ENCODE data around the gene MEFV.
"Not testable (repeated sequence)": the region's sequence is repeated elsewhere in the genome, so short reads cannot be mapped to it uniquely, and the experiment has no call there.

Gene MEFV

DNA sequence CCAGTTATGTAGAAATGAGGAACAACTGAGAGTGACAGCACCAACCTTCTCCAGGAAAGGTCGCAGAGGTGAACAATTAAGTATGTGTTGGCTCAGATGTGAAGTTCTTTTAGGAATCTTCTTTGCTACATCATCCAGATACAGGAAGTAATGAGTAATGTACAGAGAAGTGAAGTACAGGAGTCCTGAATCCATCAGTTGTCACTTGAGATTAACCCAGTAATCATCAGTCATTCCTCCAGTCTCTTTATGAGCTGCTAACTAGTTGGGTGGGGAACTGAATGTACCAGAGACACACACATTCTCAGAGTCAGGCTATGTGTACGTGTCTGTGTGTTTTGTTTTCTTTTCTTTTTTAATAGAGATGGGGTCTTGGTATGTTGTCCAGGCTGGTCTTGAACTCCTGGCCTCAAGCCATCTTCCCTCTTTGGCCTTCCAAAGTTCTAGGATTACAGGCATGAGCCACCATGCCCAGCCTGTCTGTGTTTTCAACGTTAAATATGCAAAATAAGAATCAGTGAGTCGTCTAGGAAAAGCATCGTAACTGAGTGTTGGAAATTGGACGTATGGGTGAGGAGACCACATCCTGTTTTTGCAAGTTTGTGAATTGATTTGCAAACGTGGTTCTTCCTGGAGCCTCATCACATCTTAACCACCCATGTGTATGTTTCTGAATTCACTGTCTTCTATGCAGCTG is 41.4 kb downstream of the MEFV start:
- DNase-seq: peak; percentile 30 to 40

DNA sequence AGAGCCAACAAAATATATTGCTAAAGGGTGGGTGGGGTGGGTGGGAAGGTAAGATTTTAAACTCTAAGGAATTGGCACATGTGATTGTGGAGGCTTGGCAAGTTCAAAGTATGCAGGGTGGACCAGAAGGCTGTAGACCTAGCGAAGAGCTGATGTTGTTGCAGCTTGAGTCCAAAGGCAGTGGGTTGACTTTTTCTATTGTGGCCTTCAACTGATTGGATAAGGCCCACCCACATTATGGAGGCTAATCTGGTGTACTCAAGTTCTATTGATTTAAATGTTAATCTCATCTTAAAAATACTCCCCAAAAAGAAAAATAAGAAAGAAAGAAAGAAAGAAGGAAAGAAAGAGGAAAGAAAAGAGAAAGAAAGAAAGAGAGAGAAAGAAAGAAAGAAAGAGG is 43.9 kb downstream of the MEFV start:
- DNase-seq: no peak

DNA sequence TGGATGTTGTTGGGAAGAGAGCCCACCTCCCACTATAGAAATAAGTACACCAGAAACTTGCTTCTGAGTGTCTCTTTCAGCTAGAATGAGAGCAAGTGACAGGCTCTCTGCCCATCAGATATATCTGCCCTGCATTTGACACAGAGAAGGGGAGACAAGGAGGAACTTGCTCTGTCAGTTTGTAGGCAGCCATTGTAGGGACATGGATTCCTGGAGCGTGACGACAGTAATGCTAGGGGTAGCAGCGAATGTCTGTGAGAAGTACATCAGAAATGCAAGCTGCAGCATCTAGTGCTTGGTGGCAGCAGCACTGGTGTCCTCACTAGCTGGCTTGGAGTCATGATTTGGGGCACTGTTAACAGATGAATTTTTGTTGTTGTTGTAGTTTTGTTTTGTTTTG is 44.4 kb downstream of the MEFV start:
- no peak for DNase-seq

DNA sequence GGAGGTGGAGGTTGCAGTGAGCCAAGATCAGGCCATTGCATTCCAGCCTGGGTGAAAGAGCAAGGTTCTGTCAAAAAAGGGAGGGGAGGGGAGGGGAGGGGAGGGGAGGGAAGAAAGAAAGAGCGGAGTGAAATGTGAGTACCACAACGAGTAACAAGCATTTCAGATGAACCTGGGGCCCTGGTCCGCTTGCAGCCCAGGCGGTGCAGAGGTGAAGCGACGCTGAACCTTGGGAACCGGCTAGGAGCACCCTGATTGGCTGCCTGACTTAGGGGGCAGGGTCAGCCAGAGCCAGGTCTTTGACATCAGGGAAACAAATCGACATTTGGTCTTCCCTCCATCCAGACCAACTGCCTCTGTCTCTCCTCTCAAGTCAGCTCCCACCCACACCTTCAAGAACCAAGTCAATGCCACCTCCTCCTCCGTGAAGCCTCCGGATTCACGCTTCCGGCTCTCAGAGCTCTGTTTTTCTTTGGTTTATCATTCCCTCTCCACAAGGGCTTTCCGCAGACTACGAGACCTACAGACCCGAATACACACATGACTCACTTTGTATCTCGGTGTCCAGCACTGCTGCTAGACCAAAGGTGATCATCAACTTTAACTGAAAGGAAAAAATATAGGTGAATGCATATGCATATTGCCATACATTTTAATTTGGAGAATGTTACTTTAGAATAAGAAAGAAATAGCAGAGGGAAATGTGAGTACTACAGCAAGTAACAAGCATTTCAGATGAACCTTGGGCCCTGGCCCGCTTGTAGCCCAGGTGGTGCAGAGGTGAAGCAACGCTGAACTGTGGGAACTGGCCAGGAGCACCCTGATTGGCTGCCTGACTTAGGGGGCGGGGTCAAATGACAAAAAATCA is 49.1 kb downstream of the MEFV start:
- no peak for DNase-seq

DNA sequence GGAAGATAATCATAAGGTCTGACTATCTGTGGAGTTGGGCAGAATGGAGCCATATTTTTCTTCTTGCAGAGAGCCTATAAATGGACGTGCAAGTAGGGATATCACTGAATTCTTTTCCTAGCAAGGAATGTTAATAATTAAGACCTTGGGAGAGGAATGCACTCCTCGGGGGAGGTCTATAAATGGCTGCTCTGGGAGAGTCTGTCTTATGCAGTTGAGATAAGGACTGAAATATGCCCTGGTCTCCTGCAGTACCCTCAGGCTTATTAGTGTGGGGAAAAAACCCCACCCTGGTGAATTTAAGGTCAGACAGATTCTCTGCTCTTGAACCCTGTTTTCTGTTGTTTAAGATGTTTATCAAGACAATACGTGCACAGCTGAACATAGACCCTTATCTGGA is 50.5 kb downstream of the MEFV start:
- not testable (repeated sequence) for DNase-seq

DNA sequence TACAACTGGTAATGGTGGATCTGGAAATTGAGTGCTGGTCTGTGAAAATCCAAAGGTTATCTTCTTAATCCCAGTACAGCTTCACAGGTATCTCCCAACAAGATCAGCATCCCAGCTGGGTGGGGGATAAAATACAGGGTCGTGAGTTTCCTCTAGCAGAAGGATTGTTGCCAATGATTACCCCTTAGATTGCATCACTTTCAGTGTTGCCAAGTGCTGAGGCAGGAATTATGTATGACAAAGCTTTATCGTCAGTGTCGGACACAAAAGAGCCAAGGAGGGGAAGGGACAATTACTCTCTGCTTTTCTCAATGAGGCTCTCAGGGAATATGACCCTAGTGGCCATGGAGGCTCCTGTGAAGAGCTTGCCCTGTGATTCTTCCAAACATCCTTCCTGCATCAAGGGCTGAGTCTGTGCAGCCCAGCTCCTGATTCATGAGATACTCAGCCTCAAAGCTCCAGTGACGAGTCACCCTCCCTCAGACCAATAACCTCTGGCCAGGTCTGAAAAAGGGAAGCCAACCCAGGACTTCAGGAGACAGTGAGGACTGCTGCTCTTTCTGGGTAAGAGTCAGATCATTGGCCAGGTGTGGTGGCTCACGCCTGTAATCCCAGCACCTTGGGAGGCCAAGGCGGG is 53.4 kb downstream of the MEFV start:
- DNase-seq: no peak

DNA sequence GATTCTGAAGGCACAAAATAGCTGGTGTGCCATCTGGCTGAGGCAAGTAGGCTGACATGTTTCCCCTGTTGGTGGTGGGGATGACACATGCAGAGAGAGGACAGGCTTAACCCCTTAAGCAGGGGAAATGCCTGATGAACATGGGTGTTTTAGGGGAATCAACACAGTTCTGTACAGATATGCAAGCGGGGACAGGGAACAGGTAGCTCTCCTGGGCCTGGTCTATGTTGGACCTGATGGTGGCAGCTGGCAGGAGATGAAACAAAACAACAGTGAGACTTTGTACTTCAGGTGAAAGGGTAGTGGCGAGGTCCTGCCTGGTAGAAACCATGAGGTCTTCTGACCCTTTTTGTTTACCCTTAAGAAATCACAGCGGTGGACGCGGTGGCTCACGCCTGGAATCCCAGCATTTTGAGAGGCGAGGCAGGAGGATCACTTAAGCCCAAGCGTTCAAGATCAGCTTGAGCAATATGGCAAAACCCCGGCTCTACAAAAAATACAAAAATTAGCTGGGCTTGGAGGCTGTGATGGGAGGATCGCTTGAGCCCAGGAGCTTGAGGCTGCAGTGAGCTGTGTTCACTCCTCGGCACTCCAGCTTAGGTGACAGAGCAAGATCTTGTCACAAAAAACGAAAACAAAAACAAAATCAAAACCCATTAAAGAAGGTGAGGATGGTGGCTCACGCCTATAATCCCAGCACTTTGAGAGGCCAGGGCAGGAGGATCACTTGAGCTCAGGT is 57.9 kb downstream of the MEFV start:
- no peak for DNase-seq

DNA sequence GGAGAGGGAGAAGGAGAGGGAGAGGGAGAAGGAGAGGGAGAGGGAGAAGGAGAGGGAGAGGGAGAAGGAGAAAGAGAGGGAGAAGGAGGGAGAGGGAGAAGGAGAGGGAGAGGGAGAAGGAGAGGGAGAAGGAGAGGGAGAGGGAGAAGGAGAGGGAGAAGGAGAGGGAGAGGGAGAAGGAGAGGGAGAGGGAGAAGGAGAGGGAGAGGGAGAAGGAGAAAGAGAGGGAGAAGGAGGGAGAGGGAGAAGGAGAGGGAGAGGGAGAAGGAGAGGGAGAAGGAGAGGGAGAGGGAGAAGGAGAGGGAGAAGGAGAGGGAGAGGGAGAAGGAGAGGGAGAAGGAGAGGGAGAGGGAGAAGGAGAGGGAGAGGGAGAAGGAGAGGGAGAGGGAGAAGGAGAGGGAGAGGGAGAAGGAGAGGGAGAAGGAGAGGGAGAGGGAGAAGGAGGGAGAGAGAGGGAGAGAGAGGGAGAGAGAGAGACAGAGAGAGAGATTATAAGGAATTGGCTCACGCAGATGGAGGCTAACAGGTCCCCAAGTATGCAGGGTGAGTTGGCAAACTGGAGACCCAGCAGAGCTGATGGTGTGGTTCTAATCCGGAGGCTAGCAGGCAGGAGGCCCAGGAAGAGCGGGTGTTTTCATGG is 58.6 kb downstream of the MEFV start:
- not testable (repeated sequence) for DNase-seq

DNA sequence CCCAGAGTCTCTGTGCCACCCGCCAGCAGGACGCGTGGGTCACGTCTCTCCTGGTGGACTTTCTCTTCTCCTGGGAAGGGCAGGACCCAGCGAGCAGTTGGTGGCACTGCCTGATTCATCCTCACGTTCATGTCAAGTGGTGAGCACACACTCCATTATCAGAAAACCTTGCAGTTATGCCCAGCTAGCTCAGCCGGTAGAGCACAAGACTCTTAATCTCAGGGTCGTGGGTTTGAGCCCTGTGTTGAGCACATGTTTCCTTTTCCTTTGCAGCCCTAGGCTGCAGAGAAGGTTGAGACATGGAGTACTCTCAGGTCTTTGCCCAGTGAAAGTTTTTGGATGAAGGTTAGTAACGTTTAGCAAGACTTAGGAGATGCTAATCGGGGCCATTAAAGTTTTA is 60.5 kb downstream of the MEFV start:
- no peak for DNase-seq

DNA sequence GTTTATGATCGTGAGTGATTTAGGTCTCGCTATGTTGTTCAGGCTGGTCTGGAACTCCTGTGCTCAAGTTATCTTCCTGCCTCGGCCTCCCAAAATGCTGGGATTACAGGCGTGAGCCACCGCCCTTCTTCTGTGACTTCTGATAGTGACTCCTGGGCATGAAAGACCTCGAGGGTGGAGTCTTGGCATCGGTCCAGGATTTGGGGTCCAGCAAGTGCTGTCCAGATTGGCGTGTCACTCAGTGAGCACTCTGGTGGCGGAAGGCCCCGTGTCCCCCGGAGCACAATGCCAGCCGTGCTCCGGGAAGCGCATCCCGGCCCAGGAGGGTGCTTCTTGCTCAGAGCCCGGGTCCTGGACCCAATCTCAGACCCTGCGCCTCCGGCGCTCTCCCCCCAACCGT is 61.6 kb downstream of the MEFV start:
- no peak for DNase-seq

DNA sequence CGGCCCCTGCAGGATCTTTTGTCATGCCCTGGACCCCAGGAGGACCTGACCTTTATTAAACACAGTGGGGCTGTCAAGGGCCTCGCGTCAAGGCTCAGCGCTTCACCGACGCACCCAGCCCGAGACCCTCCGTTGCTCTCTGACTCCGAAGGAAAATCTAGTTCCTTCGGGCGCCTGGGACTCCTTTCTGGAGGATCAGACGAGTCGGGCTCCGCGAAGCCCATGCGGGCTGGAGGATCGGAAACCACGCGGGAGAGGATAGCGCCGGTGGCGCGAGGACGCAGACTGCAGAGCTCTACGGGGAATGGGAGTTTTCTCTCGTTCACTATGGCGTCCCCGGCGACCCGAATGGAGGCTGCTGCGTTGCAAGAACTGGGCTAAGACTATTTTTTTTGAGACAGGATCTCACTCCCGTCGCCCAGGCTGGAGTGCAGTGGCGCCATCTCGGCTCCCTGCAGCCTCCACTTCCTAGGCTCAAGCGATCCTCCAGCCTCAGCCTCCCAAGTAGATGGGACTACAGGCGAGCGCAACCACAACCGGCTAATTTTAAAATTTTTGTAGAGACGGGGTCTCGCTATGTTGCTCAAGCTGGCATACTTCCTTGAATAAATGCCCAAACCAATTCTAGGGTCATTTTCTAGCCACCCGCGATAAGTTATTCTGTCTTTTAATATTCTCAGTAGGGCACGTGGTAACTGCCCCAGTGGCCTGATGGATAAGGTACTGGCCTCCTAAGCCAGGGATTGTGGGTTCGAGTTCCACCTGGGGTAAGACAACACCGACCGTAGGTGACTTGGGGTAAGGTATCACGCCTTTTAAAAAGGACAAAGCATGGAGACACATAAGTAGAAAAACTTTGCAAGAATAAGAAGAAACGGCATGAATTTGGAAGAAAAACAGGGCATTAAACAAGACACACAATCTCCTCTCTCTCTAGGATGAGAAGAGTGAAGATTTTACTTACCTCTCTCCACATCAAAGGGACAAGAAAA is 62.9 kb downstream of the MEFV start:
- DNase-seq: no peak

DNA sequence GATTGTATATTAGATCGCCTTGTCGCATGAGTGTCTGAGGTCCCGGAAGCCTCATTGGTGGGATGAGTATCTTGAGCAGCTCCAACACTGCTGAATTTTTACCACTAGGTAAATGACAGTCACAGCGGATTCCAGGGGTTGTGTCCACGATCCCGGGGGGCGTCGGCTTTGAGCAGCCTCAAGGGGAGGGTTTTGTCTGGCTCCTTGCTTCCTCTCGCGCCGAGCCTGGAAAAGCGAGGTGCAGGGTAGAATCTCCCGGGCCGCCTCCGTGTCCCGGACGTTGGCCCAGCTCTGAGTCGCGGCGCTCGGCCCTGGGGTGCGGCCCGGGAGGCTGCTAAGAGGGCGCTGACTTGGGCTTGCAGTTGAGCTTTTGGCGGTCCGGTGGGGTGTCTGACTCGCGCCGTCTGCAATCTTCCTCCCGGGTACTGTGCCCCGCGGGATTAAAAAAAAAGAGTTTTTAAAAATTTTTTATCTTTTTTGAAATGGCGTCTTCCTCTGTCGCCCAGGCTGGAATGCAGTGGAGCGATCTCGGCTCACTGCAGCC is 63.9 kb downstream of the MEFV start:
- DNase-seq: no peak
